Activated CD4-positive, alpha-beta T cell treated with anti-CD3 and anti-CD28 coated beads for 4 hours (primary cell): ENCODE data around the gene ULK4.
"Not testable (repeated sequence)": the region's sequence is repeated elsewhere in the genome, so short reads cannot be mapped to it uniquely, and the experiment has no call there.

Experiments used
- DNase-seq, 2 donors: peaks; one replicate each; pipeline ENCODE4 v3.0.0-alpha.2; 2020

Gene ULK4

GRCh38 chr3:41565948-41566514 lies 395.9 kb downstream of the ULK4 start:
- no peak for DNase-seq

DNA sequence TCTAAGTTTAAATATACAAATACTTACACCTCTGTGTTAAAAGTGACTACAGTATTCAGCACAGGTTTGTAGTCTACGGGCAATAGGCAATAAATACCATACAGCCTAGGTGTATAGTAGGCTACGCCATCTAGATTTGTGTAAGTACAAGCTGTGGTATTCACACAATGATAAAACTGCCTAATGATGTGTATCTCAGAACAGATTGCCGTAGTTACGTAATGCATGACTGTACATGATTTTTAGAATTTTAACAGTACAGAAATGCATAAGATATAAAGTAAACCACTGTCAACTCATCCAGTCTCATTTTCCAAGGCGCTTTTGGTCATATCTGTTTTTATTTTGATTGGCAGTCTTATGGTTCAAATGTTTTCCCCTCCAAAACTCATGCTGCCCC lies 396.9 kb downstream of the ULK4 start:
- no peak for DNase-seq

DNA sequence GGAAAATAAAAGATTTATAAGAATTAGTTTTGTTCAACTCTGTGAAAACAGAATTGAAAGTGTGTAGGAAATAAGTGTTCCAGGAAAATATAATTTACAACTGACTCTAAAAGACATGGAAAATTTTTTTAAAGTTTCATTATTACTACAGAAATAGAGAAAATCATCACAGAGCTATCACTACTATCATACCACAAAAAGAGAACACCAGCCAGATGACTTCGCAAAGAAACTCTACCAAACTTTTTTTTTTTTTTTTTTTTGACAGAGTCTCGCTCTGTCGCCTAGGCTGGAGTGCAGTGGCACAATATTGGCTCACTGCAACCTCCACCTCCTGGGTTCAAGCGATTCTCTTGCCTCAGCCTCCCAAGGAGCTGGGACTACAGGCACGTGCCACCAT lies 405.7 kb downstream of the ULK4 start:
- DNase-seq = not testable (repeated sequence)

- DNase-seq = no peak
Measured at GRCh38 chr3:41532976-41533375, 428.9 kb downstream of the ULK4 start.

DNA sequence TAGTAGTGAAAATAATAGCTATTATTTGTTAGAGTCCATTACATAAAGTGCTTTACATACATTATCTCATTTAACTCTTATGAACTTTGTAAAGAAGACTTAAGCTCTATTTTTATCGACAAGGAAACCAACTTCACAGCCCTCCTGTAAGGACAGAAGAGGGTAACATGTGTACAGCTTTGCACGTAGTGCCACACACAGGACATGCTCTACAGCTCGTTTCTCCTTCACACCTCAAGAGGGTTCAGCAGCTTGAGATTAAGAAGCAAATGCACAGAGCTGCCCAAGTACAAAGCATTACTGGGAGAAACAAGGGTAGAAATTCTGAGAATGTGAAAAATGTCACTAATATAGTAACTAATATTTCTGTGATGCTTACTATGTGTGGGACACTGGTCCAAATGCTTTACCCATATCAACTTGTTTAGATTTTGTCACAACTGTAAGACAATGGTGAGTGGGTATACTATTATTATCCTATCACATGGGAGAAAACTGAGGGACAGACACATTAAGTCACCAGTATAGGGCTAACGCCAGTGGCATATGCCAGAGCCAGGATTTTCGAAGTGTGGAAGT lies 434.8 kb downstream of the ULK4 start:
- DNase-seq = no peak

DNA sequence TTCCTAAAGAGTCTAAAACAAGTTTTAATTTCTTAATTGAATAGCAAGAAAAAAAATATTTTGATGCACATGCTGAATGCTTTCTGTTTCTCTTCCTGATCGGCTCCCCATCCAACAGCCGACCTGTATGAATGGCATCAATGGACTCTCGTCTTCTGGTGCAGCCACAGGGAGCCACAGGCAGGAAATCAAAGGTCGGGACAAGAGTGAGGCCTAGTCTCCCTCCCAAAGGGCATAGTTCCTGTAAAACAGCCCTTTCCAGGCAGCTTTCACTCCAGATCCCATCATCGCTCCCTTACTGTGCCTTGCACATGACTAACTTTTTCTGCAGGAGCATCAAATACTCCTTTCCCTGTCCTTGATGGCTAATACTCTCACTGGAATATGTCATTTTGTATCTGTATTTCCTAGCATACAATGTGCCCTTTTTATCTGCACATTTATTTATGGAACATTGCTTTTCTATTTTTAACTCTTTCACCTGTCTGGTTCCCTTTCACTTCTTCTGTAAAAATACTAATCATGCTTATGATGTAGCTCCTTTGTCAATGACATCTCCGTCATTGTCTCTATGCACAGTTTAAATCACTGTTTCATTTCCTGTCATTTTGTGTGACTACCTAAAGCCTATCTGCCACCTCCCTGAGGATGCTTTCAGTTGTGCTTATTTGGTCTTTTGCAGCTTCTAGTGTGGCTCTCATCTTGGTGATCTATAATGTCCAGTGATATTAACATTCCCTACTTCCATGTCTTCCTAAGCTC lies 436.4 kb downstream of the ULK4 start:
- no peak for DNase-seq

GRCh38 chr3:41523897-41524296 lies 438.0 kb downstream of the ULK4 start:
- DNase-seq = no peak

DNA sequence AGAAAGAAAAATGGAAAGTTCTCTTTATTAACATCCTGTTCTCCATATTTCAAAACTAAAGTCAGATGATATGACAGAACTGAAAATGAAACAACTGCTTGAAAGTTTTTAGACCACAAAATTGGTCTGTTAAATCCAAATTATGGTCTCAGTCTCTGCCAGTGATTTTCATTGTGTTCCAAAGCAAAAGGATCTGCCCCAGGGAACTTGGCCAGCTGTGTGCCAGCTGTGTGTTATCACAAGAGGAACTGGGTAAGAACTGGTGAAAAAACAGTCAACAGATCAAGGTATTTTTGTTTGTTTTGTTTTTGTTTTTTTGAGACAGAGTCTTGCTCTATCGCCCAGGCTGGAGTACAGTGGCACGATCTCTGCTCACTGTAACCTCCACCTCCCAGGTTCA lies 439.3 kb downstream of the ULK4 start:
- no peak for DNase-seq

DNA sequence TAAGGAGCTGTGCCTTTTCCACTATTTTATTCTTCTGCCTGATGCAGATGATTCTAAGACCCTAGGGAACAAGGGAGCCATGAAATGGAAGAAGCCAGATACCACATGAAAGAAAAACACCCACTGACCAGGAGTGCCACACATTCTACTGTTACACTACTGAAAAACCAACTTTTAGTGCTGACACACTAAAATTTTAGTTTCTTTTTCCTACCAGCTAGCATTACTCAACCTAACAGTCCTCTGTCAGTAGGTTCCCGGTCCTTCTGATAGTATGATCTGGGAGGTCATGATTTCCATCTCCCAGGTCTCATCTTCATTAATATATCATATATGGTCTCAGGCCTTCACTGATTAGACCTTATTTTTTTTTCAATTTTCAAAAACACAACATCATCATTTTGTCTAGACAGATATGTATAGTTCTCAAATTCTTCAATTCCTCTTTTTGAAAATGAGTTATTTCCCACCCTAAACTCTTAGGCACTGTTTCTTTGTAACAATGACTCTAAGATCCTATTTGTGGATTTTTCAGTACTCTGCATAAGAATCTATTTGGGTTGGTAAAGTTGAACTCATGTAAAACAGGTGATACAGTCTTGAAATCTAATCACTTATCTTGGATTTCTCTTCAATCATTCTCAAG lies 440.8 kb downstream of the ULK4 start:
- no peak for DNase-seq

GRCh38 chr3:41519746-41520145 lies 442.2 kb downstream of the ULK4 start:
- DNase-seq = no peak

- no peak for DNase-seq
Measured at GRCh38 chr3:41518626-41519025, 443.3 kb downstream of the ULK4 start.

DNA sequence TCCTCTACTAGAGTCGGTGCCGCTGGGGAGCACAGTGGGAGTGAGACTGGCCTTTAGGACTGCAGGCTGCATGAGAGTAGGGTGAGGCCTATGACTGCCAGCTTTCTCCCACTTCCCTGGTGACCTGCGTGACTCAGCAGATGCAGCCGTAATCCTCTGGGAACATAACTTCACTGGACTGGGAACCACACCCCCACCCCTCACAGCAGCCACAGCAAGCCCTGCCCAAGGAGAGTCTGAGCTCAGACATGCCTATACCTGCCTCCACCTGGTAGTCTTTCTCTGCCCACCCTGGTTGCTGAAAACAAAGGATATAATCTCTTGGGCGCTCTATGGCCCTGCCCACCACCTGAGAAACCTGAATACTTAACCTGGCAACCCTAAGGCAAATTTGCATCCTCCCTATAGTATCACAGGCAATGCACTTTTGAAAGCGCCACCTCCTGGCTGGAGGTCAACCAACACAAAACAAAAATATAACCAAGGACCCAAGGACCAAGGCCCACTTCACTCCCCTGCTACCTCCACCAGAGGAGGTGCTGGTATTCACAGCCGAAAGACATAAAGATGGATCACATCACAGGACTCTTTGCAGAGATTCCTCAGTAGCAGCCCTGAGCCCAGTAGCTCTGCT lies 453.7 kb downstream of the ULK4 start:
- no peak for DNase-seq

- DNase-seq = no peak
Measured at GRCh38 chr3:41507336-41508062, 454.4 kb downstream of the ULK4 start.

DNA sequence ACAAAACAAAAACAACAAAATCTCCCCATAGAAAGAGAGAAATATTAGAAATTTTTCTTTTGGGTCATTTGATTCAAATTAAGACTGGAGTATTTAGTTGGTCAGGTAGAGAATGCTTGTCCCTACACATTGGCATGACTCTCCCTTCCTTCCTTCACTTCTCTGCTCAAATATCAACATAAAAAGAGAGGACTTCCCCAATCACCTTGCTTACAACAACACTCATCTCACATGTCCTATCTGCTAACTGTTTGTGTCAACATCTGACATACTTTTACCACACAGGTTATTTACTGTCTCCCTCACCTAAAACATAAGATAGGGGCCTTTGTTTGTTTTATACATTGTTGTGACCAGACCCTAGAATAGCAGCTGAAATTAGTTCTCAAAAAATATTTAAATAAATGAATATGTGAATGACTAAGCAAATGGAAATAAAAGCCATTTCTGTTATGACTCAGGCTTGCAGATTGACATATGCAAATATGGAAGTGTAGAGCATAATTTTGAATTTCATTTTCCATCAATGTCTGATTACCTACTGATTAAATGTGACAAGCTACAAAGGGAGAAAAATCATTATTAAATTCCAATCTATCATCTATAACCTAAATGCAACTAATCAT lies 457.8 kb downstream of the ULK4 start:
- DNase-seq = no peak

DNA sequence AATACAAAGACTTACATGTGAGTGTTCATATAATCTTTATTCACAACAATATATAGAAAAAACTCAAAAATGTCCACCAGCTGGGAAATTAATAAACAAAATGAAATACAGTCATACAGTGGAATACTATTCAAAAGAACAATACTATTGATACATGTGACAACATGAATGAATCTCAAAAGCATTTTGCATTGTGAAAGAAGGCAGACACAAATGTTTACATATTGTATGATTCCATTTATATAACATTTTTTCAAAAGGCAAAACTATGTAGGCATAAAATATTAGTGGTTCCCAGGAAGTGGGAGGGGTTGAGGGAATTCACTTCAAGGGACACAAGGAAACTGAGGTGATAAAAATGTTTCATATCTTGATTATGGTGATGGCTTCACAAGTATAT lies 459.4 kb downstream of the ULK4 start:
- no peak for DNase-seq

GRCh38 chr3:41502023-41502422 lies 459.9 kb downstream of the ULK4 start:
- DNase-seq = no peak

DNA sequence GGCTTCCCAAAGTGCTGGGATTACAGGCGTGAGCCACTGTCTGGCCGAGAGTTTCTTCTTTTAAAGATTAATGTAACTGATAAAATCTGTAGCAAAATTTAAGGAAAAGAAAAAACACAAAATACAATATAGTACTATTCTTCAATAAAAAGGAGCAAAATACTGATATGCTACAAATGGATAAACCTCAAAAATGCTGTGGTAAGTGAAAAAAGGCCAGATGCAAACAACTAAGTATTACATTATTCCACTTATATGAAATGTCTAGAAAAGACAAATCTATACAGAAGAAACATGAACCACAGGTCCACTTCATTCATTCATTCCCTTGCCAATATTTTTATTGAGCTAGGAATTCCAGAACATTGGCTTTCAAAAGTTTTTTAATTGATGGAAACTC lies 463.1 kb downstream of the ULK4 start:
- no peak for DNase-seq

DNA sequence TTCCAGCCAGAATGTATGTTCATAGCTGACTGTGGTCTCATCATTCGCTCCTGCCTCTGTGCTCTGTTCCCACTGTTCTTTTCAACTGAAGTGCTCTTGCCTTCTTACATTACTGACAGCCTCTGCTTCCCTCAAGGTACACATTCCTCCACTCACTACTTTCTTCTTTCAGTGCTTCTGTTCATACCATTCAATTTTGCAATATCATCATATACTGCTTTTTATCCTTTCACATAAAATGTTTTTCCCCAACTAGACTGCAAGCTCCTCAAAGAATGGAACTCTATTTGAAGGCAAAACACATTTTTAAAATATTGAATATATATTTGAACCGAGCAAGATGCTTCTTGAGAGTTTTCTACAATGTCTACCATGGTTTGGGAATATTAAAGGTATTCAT lies 471.5 kb downstream of the ULK4 start:
- DNase-seq = no peak

DNA sequence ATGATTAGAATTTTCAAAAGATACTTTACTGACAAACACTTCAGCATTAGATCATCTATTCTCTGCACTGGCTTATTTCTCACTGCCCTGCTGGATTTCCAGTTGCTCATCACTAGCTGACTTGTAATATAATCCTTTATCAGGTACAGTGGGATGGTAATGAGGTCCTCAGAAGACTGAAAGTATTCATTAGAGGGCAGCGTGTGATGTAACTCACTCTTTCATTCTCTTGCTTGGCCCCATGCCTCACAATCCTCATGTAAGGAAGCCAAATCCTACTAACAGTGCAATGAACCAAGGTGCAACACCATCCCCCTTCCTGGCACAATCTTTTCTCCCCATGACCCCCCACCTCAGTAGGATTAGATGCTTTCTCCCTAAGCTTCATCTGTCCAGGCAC lies 472.7 kb downstream of the ULK4 start:
- DNase-seq = no peak

GRCh38 chr3:41488501-41488900 lies 473.4 kb downstream of the ULK4 start:
- no peak for DNase-seq

GRCh38 chr3:41485484-41485883 lies 476.4 kb downstream of the ULK4 start:
- DNase-seq = no peak

DNA sequence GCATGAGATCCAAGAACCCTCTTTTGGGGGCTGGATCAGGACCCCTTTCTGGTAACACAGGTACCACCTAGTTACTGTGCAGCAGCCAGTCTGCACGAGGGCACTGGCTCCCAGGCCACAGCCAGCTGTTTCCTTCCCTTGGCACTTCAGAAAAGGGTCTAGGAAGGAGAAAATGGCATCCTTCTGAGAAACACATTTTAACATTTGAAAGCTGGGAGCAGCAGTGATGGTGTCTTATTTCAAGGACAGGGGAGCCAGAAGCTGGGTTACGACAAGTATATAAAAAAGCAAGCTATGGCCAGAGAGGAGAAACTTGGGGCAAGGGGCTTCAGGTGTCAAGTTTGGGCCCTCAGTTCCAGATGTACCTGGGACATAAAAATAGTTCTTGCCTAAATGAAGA lies 479.8 kb downstream of the ULK4 start:
- no peak for DNase-seq
